TTC549 (cell line): ENCODE data around the gene PCCA.
"Not testable (repeated sequence)": the region's sequence is repeated elsewhere in the genome, so short reads cannot be mapped to it uniquely, and the experiment has no call there.

Source experiments
- FAIRE-seq: peaks from 2 replicates; lab custom pipeline; 2012; peaks lifted over from hg19 to GRCh38; lab: Jason Lieb, UNC

Gene PCCA

DNA sequence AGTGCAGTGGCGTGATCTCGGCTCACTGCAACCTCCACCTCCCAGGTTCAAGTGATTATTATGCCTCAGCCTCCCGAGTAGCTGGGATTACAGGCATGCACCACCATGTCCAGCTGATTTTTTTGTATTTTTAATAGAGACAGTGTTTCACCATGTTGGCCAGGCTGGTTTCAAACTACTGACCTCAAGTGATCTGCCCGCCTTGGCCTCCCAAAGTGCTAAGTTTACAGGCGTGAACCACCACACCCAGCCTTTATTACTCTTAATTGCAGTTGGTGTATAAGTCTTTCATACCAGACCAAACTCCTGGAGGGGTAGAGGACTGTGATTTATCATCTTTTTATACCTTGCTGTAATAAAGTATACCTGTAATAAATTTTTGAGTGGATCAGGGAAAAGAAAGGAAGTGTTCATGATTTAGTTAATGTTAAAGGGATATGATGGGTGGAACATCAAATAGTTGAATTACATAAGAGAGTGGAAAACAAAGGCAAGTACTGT, 52.6 kb downstream of the PCCA start:
- FAIRE-seq: not testable (repeated sequence)

GRCh38 chr13:100146534-100146933, 57.6 kb downstream of the PCCA start:
- FAIRE-seq: no peak

DNA sequence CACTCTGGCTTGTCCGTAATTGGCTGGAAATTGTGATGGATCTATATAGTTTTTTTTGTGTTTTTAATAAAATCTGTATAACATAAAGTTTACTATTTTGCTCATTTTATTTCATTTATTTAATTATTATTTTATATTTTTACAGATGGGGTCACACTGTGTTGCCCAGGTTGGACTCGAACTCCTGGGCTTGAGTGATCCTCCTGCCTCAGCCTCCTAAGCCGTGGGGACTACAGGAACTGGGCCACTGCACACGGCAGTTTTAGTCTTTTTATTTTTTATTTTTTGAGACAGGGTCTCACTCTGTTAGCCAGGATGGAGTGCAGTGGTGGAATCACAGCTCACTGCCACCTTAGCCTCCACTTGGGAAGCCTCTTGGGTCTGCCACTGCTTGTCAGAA, 58.9 kb downstream of the PCCA start:
- FAIRE-seq: no peak

GRCh38 chr13:100148422-100148821, 59.5 kb downstream of the PCCA start:
- no peak for FAIRE-seq

- no peak for FAIRE-seq
Measured at GRCh38 chr13:100149389-100149788, 60.5 kb downstream of the PCCA start.

GRCh38 chr13:100150711-100151110, 61.8 kb downstream of the PCCA start:
- not testable (repeated sequence) for FAIRE-seq

- no peak for FAIRE-seq
Measured at GRCh38 chr13:100154842-100155416, 66.0 kb downstream of the PCCA start.

DNA sequence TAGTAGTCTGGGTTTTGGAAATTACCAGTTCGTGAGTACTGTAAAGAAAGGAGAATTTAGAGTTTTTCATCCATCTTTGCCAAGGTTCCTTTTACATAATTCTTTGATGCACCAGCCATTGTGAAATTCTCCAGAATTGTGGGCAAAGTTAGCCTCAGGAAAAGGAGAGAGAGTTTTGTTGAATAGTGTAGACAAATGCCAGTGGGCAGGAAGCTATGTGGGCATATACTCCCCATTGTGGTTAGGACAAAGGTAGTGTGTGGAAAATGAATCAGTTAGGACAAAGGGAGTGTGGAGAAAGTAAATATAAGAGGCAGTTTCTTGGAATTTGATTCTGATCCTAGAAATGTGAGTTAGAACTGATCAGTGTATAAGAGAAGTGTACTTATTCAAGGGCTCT, 67.9 kb downstream of the PCCA start:
- no peak for FAIRE-seq

DNA sequence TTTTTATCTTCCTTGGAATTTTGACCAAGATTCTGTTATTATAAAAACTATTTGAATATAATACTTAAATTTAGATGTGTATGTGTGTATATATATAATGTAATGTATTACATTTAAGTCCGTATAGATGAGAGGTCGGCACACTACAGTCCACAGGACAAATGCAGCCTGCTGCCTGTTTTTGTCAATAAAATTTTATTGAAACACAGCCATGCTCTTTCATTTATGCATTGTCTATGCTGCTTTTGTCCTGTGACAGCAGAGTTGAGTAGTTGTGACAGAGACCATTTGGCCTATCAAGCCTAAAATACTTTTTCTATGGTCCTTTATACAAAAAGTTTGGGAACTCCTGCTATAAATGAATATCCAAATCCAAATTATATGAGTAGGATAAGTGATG, 69.7 kb downstream of the PCCA start:
- FAIRE-seq: no peak

DNA sequence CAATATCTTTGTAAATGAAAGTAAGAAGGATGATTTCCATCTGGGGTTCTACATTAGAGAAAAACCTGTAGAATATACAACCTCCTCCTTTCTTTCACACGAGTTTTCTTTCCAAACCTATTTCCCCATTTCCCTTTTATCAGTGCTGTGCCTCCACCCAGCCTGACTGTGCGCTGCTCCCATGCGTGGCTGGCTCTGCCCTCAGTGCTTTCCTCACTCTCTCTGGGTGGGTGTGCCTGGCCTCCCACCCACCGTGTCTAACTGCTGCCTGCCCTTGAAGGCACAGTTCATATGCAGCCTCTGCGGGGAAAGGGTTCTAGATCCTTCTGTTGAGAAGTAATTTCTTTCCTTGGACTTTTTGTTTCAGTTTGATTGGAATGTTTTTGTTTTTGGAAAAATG, 70.7 kb downstream of the PCCA start:
- no peak for FAIRE-seq

DNA sequence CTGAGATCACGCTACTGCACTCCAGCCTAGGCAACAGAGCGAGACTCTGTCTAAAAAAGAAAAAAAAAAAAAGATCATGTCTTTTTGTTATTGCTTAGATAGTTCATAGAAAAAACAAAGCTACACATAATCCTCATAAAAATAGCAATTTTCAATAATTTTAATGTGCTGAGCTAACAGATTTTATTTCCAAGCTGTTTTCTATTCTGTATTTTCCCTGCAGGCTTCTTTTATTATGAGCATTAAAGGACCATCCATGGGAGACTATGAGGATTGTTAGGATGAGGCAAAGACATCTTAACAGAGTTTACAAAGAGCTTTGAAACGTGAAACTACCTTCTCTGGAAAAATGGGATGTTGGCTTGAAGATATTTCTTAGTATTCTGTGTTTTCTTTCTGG, 71.6 kb downstream of the PCCA start:
- FAIRE-seq: no peak

- FAIRE-seq: no peak
Measured at GRCh38 chr13:100163375-100163774, 74.5 kb downstream of the PCCA start.

GRCh38 chr13:100173203-100173602, 84.3 kb downstream of the PCCA start:
- FAIRE-seq: no peak

DNA sequence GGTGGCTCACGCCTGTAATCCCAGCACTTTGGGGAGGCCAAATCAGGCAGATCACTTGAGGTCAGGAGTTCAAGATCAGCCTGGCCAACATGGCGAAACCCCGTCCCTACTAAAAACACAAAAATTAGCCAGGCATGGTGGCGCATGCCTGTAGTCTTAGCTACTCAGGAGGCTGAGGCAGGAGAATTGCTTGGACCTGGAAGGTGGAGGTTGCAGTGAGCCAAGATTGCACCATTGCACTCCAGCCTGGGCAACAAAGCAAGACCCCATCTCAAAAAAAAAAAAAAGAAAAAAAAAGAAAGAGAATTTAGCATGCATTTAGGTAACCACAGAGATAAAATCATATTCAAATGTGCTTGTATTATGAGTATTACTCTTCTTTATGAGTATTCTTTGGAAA, 85.6 kb downstream of the PCCA start:
- FAIRE-seq: not testable (repeated sequence)

DNA sequence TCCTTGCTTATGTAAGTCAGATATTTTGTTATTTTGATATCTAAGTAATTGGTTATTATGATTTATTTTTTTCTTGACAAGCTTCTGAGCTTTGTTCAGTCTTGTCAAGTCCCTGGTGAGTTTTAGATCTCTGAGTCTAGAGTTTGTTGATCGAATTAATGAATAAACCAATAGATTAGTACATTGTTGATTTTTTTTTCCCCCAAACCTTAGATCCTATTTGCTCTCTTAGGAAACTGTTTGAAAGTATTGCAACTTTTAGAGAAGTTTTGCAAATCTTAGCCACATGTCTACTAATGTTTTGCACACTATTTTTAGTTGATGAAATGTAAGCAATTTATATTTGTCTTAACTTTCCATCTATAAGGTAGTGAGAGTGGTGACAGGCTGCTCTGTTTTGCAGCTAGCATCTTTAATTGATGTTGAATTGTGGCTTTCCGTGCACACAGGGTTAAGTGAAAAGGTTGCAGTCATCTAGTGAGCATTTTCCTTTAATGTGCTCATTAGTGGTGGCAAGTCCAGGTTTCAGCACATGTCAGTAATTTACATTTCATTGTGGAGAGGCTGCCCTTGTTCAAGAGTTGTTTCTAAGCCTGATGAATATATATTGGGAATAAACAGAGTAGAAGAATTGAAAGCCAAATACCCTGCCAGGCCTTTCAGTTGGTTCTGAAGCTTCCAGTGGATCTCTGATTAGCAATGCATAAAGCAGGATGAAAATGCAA, 86.3 kb downstream of the PCCA start:
- no peak for FAIRE-seq

GRCh38 chr13:100175803-100176182, 86.9 kb downstream of the PCCA start:
- no peak for FAIRE-seq

DNA sequence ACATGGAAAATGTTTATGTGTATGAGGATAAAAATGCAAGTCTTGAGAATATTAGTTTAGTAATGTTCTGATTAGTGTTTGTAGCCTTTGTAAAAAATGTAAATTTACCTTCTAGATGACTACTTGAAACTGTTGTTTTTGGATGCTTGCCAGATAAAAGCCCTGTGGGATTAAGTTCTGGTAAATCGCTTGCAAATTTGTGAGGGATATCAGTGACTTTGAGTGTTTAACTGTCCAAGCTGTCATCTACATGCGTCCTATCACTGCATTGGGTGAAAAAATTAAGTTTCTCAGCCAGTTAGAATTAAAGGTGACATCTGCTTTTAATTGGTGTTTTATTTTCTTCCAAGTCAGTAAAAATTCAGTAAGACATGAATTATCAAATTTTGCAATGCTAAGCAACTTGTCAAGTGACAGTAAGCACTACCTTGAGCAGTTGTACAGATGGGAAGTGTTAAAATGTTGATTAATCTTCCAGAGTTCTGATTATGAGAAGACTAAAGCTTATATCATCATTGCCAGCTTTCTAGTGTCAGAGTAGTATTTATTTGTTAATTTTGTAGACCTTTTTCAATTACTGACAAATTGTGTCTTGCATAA, 88.0 kb downstream of the PCCA start:
- no peak for FAIRE-seq

- FAIRE-seq: no peak
Measured at GRCh38 chr13:100178309-100178708, 89.4 kb downstream of the PCCA start.

- no peak for FAIRE-seq
Measured at GRCh38 chr13:100179276-100179675, 90.4 kb downstream of the PCCA start.

GRCh38 chr13:100182900-100183490, 94.1 kb downstream of the PCCA start:
- FAIRE-seq: no peak

- FAIRE-seq: no peak
Measured at GRCh38 chr13:100184095-100184494, 95.2 kb downstream of the PCCA start.

DNA sequence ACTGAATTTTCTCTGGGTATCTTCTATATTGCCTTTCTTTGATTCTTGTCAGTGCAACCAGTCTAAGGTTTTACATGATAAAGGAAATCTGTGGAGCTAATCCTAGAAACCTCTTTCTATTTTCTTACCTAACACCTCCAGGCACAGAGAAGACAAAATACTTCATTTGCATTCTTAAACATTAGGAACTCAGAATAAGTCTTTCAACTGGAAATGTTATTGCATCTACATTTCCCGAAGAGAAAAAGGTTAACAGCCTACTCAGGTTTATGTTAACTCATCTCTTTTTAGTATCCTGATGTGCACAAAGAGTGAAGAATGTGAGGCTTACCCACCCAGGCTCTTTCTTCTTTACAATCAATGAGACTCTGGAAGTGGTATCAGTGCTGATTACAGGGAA, 106.7 kb downstream of the PCCA start:
- no peak for FAIRE-seq

- FAIRE-seq: no peak
Measured at GRCh38 chr13:100196375-100196774, 107.5 kb downstream of the PCCA start.
